Peyer's patch (tissue), 4 donors: ENCODE data around the gene MGAT5.

ENCODE experiments used
- POLR2A ChIP-seq, 2 donors: fragments of 450-650 bp; IDR thresholded peaks; one replicate each; pipeline ENCODE4 v1.5.1; 2017; ENCODE audit warnings: antibody characterized with exemption in 2 of 2, mild to moderate bottlenecking in 2 of 2, moderate library complexity in 2 of 2
- TF ChIP-seq, protein P1 (sequence below), 6 experiments: fragments of 450-650 bp in 4 of 6; fragments of 200-600 bp in 2 of 6; sonication (generic) in 1 of 6; IDR thresholded peaks; one replicate each; pipeline ENCODE4 v1.5.1; 2017 to 2019; ENCODE audit warnings: antibody characterized with exemption in 6 of 6, mild to moderate bottlenecking in 3 of 6, moderate library complexity in 1 of 6

DNA sequence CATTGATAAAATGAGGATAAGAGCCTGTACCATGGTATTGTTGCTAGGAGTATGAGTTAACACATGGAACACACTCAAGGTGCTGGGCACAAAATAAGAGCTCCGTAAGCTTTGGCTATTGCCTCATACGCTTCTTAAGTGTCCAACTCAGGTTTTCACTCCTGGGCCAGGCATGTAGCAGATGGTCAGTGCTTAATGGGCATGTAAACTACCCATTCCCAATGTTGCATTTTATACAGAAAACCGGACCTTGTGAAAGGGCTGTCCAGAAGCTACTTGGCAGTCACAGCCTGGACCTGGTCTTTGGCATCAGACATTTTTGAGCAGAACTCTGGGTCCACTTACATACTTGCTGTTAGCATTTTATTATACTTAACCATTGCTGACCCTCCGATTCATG, 26.9 kb downstream of the MGAT5 start:
- TF ChIP-seq, protein P1, sequence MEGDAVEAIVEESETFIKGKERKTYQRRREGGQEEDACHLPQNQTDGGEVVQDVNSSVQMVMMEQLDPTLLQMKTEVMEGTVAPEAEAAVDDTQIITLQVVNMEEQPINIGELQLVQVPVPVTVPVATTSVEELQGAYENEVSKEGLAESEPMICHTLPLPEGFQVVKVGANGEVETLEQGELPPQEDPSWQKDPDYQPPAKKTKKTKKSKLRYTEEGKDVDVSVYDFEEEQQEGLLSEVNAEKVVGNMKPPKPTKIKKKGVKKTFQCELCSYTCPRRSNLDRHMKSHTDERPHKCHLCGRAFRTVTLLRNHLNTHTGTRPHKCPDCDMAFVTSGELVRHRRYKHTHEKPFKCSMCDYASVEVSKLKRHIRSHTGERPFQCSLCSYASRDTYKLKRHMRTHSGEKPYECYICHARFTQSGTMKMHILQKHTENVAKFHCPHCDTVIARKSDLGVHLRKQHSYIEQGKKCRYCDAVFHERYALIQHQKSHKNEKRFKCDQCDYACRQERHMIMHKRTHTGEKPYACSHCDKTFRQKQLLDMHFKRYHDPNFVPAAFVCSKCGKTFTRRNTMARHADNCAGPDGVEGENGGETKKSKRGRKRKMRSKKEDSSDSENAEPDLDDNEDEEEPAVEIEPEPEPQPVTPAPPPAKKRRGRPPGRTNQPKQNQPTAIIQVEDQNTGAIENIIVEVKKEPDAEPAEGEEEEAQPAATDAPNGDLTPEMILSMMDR (IDR thresholded peaks at IDR 0.05) = no peak
- no peak for TF ChIP-seq POLR2A (IDR thresholded peaks at IDR 0.05)
